ENCODE measurements around the gene SLC6A8. TPM values are rescaled to one million over a fixed set of nuclear protein-coding genes. Genes with fewer than 3 reads are reported as not detected.

SLC6A8 gene
- polyA plus RNA-seq, 2 of the 4 experiments (the other 2 are of a cell fraction): 2.0 to 6.1 TPM

GRCh38 chrX:153668423-153669173, 19.1 kb upstream of the SLC6A8 start:
- no peak for FAIRE-seq
- TF ChIP-seq PBX3 (IDR thresholded peaks at IDR 0.05) (no peak), ZC3H11A (IDR thresholded peaks at IDR 0.05) (no peak), JUN (IDR thresholded peaks at IDR 0.05) (no peak), MAZ (IDR thresholded peaks at IDR 0.05; ENCODE audit: borderline replicate concordance, low read depth, low read length) (no peak), TP53 (CRISPR knock-in tag; IDR thresholded peaks at IDR 0.05) (no peak)
- TF ChIP-seq, protein P1, sequence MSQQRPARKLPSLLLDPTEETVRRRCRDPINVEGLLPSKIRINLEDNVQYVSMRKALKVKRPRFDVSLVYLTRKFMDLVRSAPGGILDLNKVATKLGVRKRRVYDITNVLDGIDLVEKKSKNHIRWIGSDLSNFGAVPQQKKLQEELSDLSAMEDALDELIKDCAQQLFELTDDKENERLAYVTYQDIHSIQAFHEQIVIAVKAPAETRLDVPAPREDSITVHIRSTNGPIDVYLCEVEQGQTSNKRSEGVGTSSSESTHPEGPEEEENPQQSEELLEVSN (IDR thresholded peaks at IDR 0.05; ENCODE audit: borderline replicate concordance, low read depth): no peak
- Histone ChIP-seq H3K27ac (no peak overlapping the region), H3K4me3 (no peak overlapping the region), H3K4me2 (no peak overlapping the region), H3K4me1 (no peaks in the 10 kb centered on the region), H3K9me3 (no peaks in the 10 kb centered on the region)
- WGBS (ENCODE audit: missing lambda C conversion rate): 74% methylated on average over 6 of the region's 11 CpGs
- ATAC-seq: peak in 1 of 2 experiments; percentile 7; a peak in 3 of 6 replicates
- no peak for DNase-seq (ENCODE audit: low read depth in 1 of 2, low spot score in 1 of 2)
- ChIA-PET CTCF (interaction anchor here (0.7 to 5.9 kb wide), 30 partner anchors 14 to 725 kb away, joined by 3 to 78 read pairs (median 7); partner anchors contain the start of genes DUSP9 and SLC6A8), POLR2A (no interaction called here)

DNA sequence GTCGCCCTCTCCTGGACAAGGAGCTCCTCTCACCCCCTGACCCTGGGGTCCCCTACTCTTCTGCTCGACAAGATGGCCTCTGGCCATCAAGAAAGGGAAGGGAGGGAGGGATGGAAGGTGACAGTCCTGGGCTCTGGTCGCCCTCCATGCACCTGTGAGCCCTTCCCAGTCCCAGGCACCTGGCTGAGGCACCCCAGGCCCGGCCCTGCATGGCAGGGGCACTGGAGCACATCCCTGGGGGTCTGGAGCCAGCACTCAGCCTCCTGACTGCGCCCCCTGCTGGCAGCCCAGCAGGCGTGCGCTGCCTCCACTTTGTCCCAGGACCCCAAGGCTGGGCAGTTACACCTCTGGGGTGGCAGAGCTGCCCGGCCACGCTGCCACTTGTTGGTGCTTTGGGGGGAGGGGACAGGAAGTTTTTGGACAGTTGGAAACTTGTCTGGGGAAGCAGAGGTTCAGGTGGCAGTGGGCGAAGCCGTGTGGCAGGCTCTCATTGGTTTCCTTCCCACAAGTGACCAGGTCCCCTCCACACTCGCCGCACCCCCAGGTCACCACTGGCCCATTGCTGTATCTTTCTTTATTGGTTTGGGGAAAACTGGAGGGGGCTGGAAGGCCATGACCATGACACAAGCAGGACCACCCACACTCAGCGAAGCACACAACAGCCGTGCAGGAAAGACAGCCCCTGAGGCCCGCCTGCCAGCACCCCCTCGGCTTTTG, 18.4 kb upstream of the SLC6A8 start:
- H3K4me2 ChIP-seq: no peak overlapping the region
- ChIA-PET CTCF (interaction anchor here (0.6 to 5.9 kb wide), 18 partner anchors 7 to 727 kb away, joined by 3 to 78 read pairs (median 12); partner anchors contain the start of gene DUSP9), POLR2A (no interaction called here)
- peak in 1 of 2 experiments; percentile 55 for DNase-seq (ENCODE audit: low read depth in 1 of 2, low spot score in 1 of 2)
- H3K9me3 ChIP-seq: no peaks in the 10 kb centered on the region
- no peak overlapping the region for H3K27ac ChIP-seq
- H3K4me3 ChIP-seq: no peak overlapping the region
- FAIRE-seq: peak; percentile 68
- ATAC-seq: peak; percentile 4 to 69; a peak in 3 of 6 replicates
- WGBS (ENCODE audit: missing lambda C conversion rate): 58% methylated on average over 7 of the region's 17 CpGs
- TF ChIP-seq SMC3 (IDR thresholded peaks at IDR 0.05): peak; percentile 52; the same call in 2 of the 3 replicates
- no peak for TF ChIP-seq ZFP36 (IDR thresholded peaks at IDR 0.05; ENCODE audit: borderline replicate concordance, partially characterized antibody)
- TF ChIP-seq CTCF (IDR thresholded peaks at IDR 0.05): peak; percentile 57
- no peaks in the 10 kb centered on the region for H3K4me1 ChIP-seq

- Histone ChIP-seq H3K4me1 (no peaks in the 10 kb centered on the region), H3K4me2 (no peak overlapping the region), H3K4me3 (no peak overlapping the region), H3K27ac (no peak overlapping the region), H3K9me3 (no peaks in the 10 kb centered on the region)
- ATAC-seq (no peak), FAIRE-seq (no peak), DNase-seq (ENCODE audit: low read depth in 1 of 2, low spot score in 1 of 2) (no peak)
- CTCF ChIA-PET: interaction anchor here (0.6 to 5.9 kb wide), 17 partner anchors 8 to 728 kb away, joined by 3 to 78 read pairs (median 7); partner anchors contain the start of gene DUSP9
- TF ChIP-seq TP53 (CRISPR knock-in tag; IDR thresholded peaks at IDR 0.05): no peak
- TF ChIP-seq, protein P1 (IDR thresholded peaks at IDR 0.05; ENCODE audit: borderline replicate concordance, low read depth): no peak
- TF ChIP-seq JUNB (IDR thresholded peaks at IDR 0.05): no peak
- TF ChIP-seq PBX3 (IDR thresholded peaks at IDR 0.05): no peak
- no peak for TF ChIP-seq SMC3 (IDR thresholded peaks at IDR 0.05)
- no peak for TF ChIP-seq USF2 (IDR thresholded peaks at IDR 0.05)
- no peak for TF ChIP-seq BHLHE40 (IDR thresholded peaks at IDR 0.05; ENCODE audit: low read depth, low read length)
- TF ChIP-seq RFX5 (IDR thresholded peaks at IDR 0.05): no peak
- TF ChIP-seq NPAS2 (CRISPR knock-in tag; IDR thresholded peaks at IDR 0.05; ENCODE audit: borderline replicate concordance): no peak
- no peak for TF ChIP-seq NFE2L2 (conservative IDR thresholded peaks at IDR 0.05; ENCODE audit: low read length)
- TF ChIP-seq SREBF2 (IDR thresholded peaks at IDR 0.05): no peak
- TF ChIP-seq HOXB5 (CRISPR knock-in tag; IDR thresholded peaks at IDR 0.05): no peak
- no peak for TF ChIP-seq JUN (IDR thresholded peaks at IDR 0.05)
- TF ChIP-seq ZSCAN20 (CRISPR knock-in tag; IDR thresholded peaks at IDR 0.05): no peak
- TF ChIP-seq HOXA7 (CRISPR knock-in tag; IDR thresholded peaks at IDR 0.05): no peak
- no peak for TF ChIP-seq KDM5A (IDR thresholded peaks at IDR 0.05)
- 62% methylated on average over 9 of the region's 23 CpGs for WGBS (ENCODE audit: missing lambda C conversion rate)
- POLR2A ChIA-PET: no interaction called here
Observed at GRCh38 chrX:153669901-153670731, 17.6 kb upstream of the SLC6A8 start.

Data from A549 (cell line).